Panc1 (cell line): ENCODE measurements around the gene AMIGO3.

ENCODE experiments used
- POLR2AphosphoS5 ChIP-seq: IDR thresholded peaks from 2 replicates; pipeline ENCODE4 v1.6.1; 2012; ENCODE audit warnings: mild to moderate bottlenecking, low read depth, low read length, moderate library complexity
- SIN3A ChIP-seq: IDR thresholded peaks from 2 replicates; pipeline ENCODE4 v1.6.1; 2012; ENCODE audit warnings: low read depth, mild to moderate bottlenecking, low read length, moderate library complexity, borderline replicate concordance; ENCODE audit not compliant: insufficient read depth
- TF ChIP-seq, protein P1 (sequence below), 2 experiments: IDR thresholded peaks; 2 replicates each; pipeline ENCODE4 v1.6.1; 2011 to 2012; ENCODE audit warnings: low read depth in 2 of 2, control low read depth in 1 of 2, low read length in 1 of 2, mild to moderate bottlenecking in 1 of 2, moderate library complexity in 1 of 2; ENCODE audit not compliant: insufficient read depth in 1 of 2
- TF ChIP-seq, protein P2 (sequence below): fragments of 450-650 bp; IDR thresholded peaks from 2 replicates; pipeline ENCODE4 v1.5.1; 2017; ENCODE audit warnings: mild to moderate bottlenecking

- TF ChIP-seq, protein P1, sequence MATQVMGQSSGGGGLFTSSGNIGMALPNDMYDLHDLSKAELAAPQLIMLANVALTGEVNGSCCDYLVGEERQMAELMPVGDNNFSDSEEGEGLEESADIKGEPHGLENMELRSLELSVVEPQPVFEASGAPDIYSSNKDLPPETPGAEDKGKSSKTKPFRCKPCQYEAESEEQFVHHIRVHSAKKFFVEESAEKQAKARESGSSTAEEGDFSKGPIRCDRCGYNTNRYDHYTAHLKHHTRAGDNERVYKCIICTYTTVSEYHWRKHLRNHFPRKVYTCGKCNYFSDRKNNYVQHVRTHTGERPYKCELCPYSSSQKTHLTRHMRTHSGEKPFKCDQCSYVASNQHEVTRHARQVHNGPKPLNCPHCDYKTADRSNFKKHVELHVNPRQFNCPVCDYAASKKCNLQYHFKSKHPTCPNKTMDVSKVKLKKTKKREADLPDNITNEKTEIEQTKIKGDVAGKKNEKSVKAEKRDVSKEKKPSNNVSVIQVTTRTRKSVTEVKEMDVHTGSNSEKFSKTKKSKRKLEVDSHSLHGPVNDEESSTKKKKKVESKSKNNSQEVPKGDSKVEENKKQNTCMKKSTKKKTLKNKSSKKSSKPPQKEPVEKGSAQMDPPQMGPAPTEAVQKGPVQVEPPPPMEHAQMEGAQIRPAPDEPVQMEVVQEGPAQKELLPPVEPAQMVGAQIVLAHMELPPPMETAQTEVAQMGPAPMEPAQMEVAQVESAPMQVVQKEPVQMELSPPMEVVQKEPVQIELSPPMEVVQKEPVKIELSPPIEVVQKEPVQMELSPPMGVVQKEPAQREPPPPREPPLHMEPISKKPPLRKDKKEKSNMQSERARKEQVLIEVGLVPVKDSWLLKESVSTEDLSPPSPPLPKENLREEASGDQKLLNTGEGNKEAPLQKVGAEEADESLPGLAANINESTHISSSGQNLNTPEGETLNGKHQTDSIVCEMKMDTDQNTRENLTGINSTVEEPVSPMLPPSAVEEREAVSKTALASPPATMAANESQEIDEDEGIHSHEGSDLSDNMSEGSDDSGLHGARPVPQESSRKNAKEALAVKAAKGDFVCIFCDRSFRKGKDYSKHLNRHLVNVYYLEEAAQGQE (IDR thresholded peaks at IDR 0.05; ENCODE audit: insufficient read depth in 1 of 2, low read depth in 2 of 2, low read length in 1 of 2) = no peak
- TF ChIP-seq POLR2AphosphoS5 (no peak), SIN3A (no peak)
- TF ChIP-seq, protein P2, sequence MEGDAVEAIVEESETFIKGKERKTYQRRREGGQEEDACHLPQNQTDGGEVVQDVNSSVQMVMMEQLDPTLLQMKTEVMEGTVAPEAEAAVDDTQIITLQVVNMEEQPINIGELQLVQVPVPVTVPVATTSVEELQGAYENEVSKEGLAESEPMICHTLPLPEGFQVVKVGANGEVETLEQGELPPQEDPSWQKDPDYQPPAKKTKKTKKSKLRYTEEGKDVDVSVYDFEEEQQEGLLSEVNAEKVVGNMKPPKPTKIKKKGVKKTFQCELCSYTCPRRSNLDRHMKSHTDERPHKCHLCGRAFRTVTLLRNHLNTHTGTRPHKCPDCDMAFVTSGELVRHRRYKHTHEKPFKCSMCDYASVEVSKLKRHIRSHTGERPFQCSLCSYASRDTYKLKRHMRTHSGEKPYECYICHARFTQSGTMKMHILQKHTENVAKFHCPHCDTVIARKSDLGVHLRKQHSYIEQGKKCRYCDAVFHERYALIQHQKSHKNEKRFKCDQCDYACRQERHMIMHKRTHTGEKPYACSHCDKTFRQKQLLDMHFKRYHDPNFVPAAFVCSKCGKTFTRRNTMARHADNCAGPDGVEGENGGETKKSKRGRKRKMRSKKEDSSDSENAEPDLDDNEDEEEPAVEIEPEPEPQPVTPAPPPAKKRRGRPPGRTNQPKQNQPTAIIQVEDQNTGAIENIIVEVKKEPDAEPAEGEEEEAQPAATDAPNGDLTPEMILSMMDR = no peak
Measured at GRCh38 chr3:49756036-49756435, 36.6 kb upstream of the AMIGO3 start.
